A673 (cell line): ENCODE data around the gene EPPIN. TPM values are rescaled to one million over a fixed set of nuclear protein-coding genes. Genes with fewer than 3 reads are reported as not detected.
"Not testable (repeated sequence)": the region's sequence is repeated elsewhere in the genome, so short reads cannot be mapped to it uniquely, and the experiment has no call there.

ENCODE experiments used
- BruUV-seq: library from RNA; stranded (reverse); fragments of 400-500 nt; replicated peaks from 2 replicates; lab custom pipeline; 2021; lab: Mats Ljungman, UMichigan
- CTCF ChIA-PET: fragments of 300-600 bp; sonication (Branson Sonifier 250); formaldehyde crosslinking; loops from one replicate; lab custom pipeline; 2022; ENCODE audit warnings: antibody characterized with exemption; lab: Charles Lee
- POLR2A ChIA-PET: fragments of 300-600 bp; sonication (Branson Sonifier 250); formaldehyde crosslinking; loops from one replicate; lab custom pipeline; 2022; ENCODE audit warnings: antibody characterized with exemption; ENCODE audit not compliant: low non-redundant PET; lab: Charles Lee
- DNase-seq: peaks from one replicate; pipeline ENCODE4 v3.0.0-alpha.2; 2015; ENCODE audit warnings: low spot score
- H3K27ac ChIP-seq: fragments of 200-600 bp; sonication (generic); 2 replicates; pipeline ENCODE4 v1.5.1; 2016; ENCODE audit warnings: mixed run types, low read depth, mild to moderate bottlenecking, mixed read lengths, antibody characterized with exemption, low read length; ENCODE audit not compliant: poor library complexity, severe bottlenecking
- H3K27me3 ChIP-seq: fragments of 200-600 bp; sonication (generic); replicated peaks from 2 replicates; pipeline ENCODE4 v1.6.1; 2017; ENCODE audit warnings: mixed run types, low read depth, mild to moderate bottlenecking, mixed read lengths, antibody characterized with exemption, low read length; ENCODE audit not compliant: insufficient read depth, poor library complexity
- H3K36me3 ChIP-seq: fragments of 200-600 bp; sonication (generic); 2 replicates; pipeline ENCODE4 v1.6.1; 2016; ENCODE audit warnings: mixed run types, mild to moderate bottlenecking, mixed read lengths, antibody characterized with exemption, low read length; ENCODE audit not compliant: insufficient read depth, poor library complexity, severe bottlenecking
- H3K4me1 ChIP-seq: fragments of 200-600 bp; sonication (generic); 2 replicates; pipeline ENCODE4 v1.6.1; 2017; ENCODE audit warnings: mixed run types, mild to moderate bottlenecking, mixed read lengths, antibody characterized with exemption, low read length; ENCODE audit not compliant: insufficient read depth, poor library complexity, severe bottlenecking
- H3K4me3 ChIP-seq: fragments of 200-600 bp; sonication (generic); 2 replicates; pipeline ENCODE4 v1.5.1; 2016; ENCODE audit warnings: low read depth, mixed run types, mild to moderate bottlenecking, mixed read lengths, low read length; ENCODE audit not compliant: poor library complexity, severe bottlenecking
- H3K9me3 ChIP-seq: fragments of 200-600 bp; sonication (generic); 2 replicates; pipeline ENCODE4 v1.6.1; 2016; ENCODE audit warnings: mixed run types, low read depth, mild to moderate bottlenecking, mixed read lengths, antibody characterized with exemption, low read length; ENCODE audit not compliant: poor library complexity, severe bottlenecking
- CTCF ChIP-seq: fragments of 300-800, 200-600 bp; sonication (generic); conservative IDR thresholded peaks from 2 replicates; pipeline ENCODE4 v1.5.1; 2017; ENCODE audit warnings: low read depth, mild to moderate bottlenecking, antibody characterized with exemption, low read length, moderate library complexity, mixed read lengths
- EZH2 ChIP-seq: fragments of 200-600 bp; sonication (generic); IDR thresholded peaks from 2 replicates; pipeline ENCODE4 v1.6.1; 2017; ENCODE audit warnings: borderline replicate concordance, low read depth, mild to moderate bottlenecking, mixed read lengths, antibody characterized with exemption, low read length; ENCODE audit not compliant: poor library complexity, severe bottlenecking
- intact Hi-C: fragments of 100-400 bp; cut with micrococcal nuclease; formaldehyde crosslinking; loops from one replicate; pipeline ENCODE4 v1.10.0; 2022; ENCODE audit not compliant: unreplicated experiment
- total RNA-seq: library from RNA; stranded (reverse); gene quantifications from 2 replicates; pipeline ENCODE4 v1.2.3, GENCODE V29; 2021

The EPPIN gene
- total RNA-seq, 1 experiment from 2014 or later = not detected

DNA sequence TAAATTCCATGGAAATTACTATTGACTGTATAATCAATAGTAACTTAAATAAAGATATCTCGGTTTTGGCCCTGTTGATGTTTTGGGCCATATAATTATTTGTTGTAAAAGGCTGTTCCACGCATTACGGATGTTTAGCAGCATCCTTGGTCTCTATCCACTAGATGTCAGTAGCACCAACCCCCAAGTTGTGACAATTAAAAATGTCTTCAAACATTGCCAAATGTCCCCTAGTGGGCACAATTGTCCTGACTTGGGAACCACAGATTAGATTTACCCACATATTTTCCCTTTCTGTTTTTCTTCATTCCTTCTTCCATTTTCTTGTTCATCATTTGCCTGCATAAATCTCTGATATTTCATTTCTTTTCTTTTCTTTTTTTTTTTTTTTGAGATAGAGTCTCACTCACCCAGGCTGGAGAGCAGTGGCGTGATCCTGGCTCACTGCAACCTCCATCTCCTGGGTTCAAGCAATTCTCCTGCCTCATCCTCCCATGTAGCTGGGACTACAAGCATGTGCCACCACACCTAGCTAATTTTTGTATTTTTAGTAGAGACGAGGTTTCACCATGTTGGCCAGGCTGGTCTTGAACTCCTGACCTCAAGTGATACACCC is 45.5 kb upstream of the EPPIN start:
- TF ChIP-seq CTCF (peak; percentile 88), EZH2 (no peak)
- POLR2A ChIA-PET = no interaction called here
- CTCF ChIA-PET = interaction anchor here (1.9 kb wide), 1 partner anchor 178 kb away, joined by 6 read pairs; no protein-coding TSS in a partner anchor
- Histone ChIP-seq H3K36me3 (no peaks in the 10 kb centered on the region), H3K27ac (no peak overlapping the region), H3K9me3 (no peaks in the 10 kb centered on the region), H3K4me3 (no peak overlapping the region), H3K4me1 (no peaks in the 10 kb centered on the region), H3K27me3 (peaks cover 18% of the 10 kb centered on the region)
- intact Hi-C loops = loop anchor here (2.0 kb wide), 1 partner anchor 178 kb away; no protein-coding TSS in a partner anchor
- peak; percentile 82 for DNase-seq
- BruUV-seq = no TSS peak

DNA sequence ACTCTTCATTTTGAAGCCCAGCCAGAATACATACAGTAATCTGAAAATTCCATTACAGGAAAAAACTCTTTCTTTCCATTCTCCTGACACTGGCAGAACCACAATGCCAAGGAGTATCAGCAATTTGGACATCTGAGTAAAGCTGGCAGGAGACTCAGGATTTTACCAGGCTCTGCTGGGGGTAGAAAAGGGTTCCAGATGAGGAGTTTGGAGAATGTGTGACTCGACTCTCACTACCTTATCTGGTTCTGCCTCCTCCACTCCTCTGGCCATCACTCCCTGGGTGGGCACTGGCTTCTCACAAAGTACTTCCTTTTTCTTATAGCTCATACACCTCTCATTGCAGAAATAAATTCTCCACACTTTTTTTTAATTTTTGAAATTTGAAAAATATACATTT is 42.5 kb upstream of the EPPIN start:
- no TSS peak for BruUV-seq
- DNase-seq = no peak
- POLR2A ChIA-PET = no interaction called here
- intact Hi-C loops = no loop called here
- TF ChIP-seq EZH2 (no peak), CTCF (no peak)
- CTCF ChIA-PET = no interaction called here
- Histone ChIP-seq H3K4me1 (no peaks in the 10 kb centered on the region), H3K36me3 (no peaks in the 10 kb centered on the region), H3K9me3 (no peaks in the 10 kb centered on the region), H3K27ac (no peak overlapping the region), H3K27me3 (peaks cover 6% of the 10 kb centered on the region), H3K4me3 (no peak overlapping the region)

DNA sequence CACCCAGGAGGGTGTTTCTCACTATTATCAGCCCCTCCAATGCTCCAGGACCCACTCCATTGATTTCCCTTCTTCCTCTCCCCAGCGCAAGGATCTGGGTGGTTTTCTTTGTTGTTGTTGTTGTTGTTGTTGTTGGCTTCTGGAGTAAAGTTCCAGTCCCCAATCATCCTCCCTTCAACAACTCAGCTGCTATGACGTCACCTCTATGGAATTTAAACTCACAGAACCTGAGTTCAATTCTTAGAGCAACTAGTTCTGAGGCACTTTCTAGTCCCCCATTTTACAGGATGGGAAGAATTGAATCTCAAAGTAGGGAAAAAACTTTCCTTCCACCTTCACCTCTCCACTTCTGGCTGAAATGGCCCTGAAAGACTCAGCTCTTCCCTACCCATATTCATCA is 41.6 kb upstream of the EPPIN start:
- BruUV-seq = no TSS peak

GRCh38 chr20:45585986-45586385 is 38.8 kb upstream of the EPPIN start:
- POLR2A ChIA-PET, DNase-seq, CTCF ChIA-PET, BruUV-seq, H3K27ac ChIP-seq, intact Hi-C loops, H3K36me3 ChIP-seq, H3K4me3 ChIP-seq, H3K4me1 ChIP-seq, H3K9me3 ChIP-seq: not testable (repeated sequence)
- H3K27me3 ChIP-seq = peaks cover 21% of the 10 kb centered on the region

More for the DNA sequence above, 41.6 kb upstream of the EPPIN start:
- POLR2A ChIA-PET = no interaction called here
- Histone ChIP-seq H3K4me3 (no peak overlapping the region), H3K4me1 (no peaks in the 10 kb centered on the region), H3K9me3 (no peaks in the 10 kb centered on the region), H3K27ac (no peak overlapping the region), H3K27me3 (peaks cover 6% of the 10 kb centered on the region), H3K36me3 (no peaks in the 10 kb centered on the region)
- CTCF ChIA-PET = no interaction called here
- DNase-seq = no peak
- intact Hi-C loops = no loop called here
- TF ChIP-seq CTCF = no peak
- no peak for TF ChIP-seq EZH2

DNA sequence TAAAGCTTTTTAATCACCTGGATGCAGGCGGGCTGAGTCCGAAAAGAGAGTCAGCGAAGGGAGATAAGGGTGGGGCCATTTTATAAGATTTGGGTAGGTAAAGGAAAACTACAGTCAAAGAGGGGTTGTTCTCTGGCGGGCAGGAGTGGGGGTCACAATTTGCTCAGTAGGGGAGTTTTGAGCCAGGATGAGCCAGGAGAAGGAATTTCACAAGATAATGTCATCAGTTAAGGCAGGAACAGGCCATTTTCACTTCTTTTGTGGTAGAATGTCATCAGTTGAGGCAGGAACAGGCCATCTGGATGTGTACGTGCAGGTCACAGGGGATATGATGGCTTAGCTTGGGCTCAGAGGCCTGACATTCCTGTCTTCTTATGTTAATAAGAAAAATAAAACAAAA is 37.1 kb upstream of the EPPIN start:
- H3K27ac ChIP-seq, DNase-seq, CTCF ChIA-PET, H3K4me3 ChIP-seq, intact Hi-C loops, BruUV-seq, POLR2A ChIA-PET, H3K9me3 ChIP-seq, H3K36me3 ChIP-seq, H3K4me1 ChIP-seq: not testable (repeated sequence)
- peaks cover 26% of the 10 kb centered on the region for H3K27me3 ChIP-seq
